Upper lobe of left lung (tissue), 4 donors: ENCODE measurements around the gene SLF2.

Source experiments
- POLR2A ChIP-seq, 4 donors: fragments of 450-650 bp; IDR thresholded peaks; one replicate each; pipeline ENCODE4 v1.5.1; 2016 to 2017; ENCODE audit warnings: antibody characterized with exemption in 4 of 4, mild to moderate bottlenecking in 2 of 4
- POLR2AphosphoS5 ChIP-seq, 2 donors: sonication (generic); formaldehyde crosslinking; IDR thresholded peaks; one replicate each; pipeline ENCODE4 v1.5.1; 2017; ENCODE audit warnings: antibody characterized with exemption in 2 of 2
- TF ChIP-seq, protein P1 (sequence below), 6 experiments: fragments of 450-650 bp in 4 of 6; fragments of 200-600 bp in 2 of 6; sonication (generic) in 2 of 6; IDR thresholded peaks; one replicate each; pipeline ENCODE4 v1.5.1; 2016 to 2019; ENCODE audit warnings: antibody characterized with exemption in 6 of 6

DNA sequence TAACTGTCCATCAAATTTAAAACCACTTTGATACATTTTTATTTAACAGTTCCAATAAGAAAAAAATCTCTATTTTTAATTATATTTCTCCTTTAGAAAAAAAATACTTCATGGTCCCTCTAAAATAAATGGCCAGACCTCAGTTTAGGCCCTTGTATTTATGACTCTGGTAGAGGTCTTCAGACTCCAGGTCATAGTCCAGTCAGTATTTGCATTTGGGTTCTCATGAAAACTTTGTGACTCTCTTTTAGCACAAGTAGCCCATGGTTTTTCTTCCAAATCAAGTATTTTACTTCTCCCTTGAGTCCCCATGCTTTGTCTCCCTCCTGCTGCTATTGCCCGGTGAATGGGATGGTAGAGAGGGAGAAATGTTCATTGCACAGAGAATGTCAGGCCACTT is 51.1 kb downstream of the SLF2 start:
- TF ChIP-seq, protein P1, sequence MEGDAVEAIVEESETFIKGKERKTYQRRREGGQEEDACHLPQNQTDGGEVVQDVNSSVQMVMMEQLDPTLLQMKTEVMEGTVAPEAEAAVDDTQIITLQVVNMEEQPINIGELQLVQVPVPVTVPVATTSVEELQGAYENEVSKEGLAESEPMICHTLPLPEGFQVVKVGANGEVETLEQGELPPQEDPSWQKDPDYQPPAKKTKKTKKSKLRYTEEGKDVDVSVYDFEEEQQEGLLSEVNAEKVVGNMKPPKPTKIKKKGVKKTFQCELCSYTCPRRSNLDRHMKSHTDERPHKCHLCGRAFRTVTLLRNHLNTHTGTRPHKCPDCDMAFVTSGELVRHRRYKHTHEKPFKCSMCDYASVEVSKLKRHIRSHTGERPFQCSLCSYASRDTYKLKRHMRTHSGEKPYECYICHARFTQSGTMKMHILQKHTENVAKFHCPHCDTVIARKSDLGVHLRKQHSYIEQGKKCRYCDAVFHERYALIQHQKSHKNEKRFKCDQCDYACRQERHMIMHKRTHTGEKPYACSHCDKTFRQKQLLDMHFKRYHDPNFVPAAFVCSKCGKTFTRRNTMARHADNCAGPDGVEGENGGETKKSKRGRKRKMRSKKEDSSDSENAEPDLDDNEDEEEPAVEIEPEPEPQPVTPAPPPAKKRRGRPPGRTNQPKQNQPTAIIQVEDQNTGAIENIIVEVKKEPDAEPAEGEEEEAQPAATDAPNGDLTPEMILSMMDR (IDR thresholded peaks at IDR 0.05) = no peak
- TF ChIP-seq POLR2A (IDR thresholded peaks at IDR 0.05) (no peak), POLR2AphosphoS5 (IDR thresholded peaks at IDR 0.05) (no peak)
